Measurements from ENCODE around the gene VPS13C. TPM values are rescaled to one million over a fixed set of nuclear protein-coding genes. Genes with fewer than 3 reads are reported as not detected.
"Not testable (repeated sequence)": the region's sequence is repeated elsewhere in the genome, so short reads cannot be mapped to it uniquely, and the experiment has no call there.

Gene VPS13C
- total RNA-seq, 2 experiments from 2014 or later: 44.6 to 52.4 TPM

GRCh38 chr15:62054979-62055378 is 5.3 kb downstream of the VPS13C start:
- ChIA-PET CTCF (no interaction called here), POLR2A (no interaction called here)
- peaks cover 9% of the 10 kb centered on the region for H3K36me3 Mint-ChIP-seq
- peaks cover 44% of the 10 kb centered on the region for H3K4me1 Mint-ChIP-seq (ENCODE audit: low read depth)
- intact Hi-C loops (cut with micrococcal nuclease): no loop called here
- H3K27ac Mint-ChIP-seq: no peak overlapping the region
- no peaks in the 10 kb centered on the region for H3K9me3 Mint-ChIP-seq
- no peak for DNase-seq
- H3K27me3 Mint-ChIP-seq: no peaks in the 10 kb centered on the region
- no peak overlapping the region for H3K4me3 Mint-ChIP-seq

- H3K36me3 Mint-ChIP-seq: peaks cover 13% of the 10 kb centered on the region
- H3K4me3 Mint-ChIP-seq: no peak overlapping the region
- H3K27ac Mint-ChIP-seq: no peak overlapping the region
- no peaks in the 10 kb centered on the region for H3K27me3 Mint-ChIP-seq
- H3K4me1 Mint-ChIP-seq (ENCODE audit: low read depth): peaks cover 41% of the 10 kb centered on the region
- ChIA-PET POLR2A (no interaction called here), CTCF (no interaction called here)
- DNase-seq: no peak
- intact Hi-C loops (cut with micrococcal nuclease): no loop called here
- H3K9me3 Mint-ChIP-seq: peaks cover 3% of the 10 kb centered on the region
Measured at GRCh38 chr15:62053439-62054085, 6.7 kb downstream of the VPS13C start.

GRCh38 chr15:62052713-62053112 is 7.5 kb downstream of the VPS13C start:
- Mint-ChIP-seq H3K4me3 (no peak overlapping the region), H3K27ac (no peak overlapping the region), H3K36me3 (peaks cover 10% of the 10 kb centered on the region), H3K27me3 (no peaks in the 10 kb centered on the region), H3K9me3 (peaks cover 3% of the 10 kb centered on the region), H3K4me1 (ENCODE audit: low read depth) (peaks cover 36% of the 10 kb centered on the region)
- DNase-seq: no peak
- ChIA-PET POLR2A (no interaction called here), CTCF (interaction anchor here (0.7 kb wide), 1 partner anchor 100 kb away, joined by 3 read pairs; no protein-coding TSS in a partner anchor)
- intact Hi-C loops (cut with micrococcal nuclease): no loop called here

- Mint-ChIP-seq H3K27ac (no peak overlapping the region), H3K9me3 (peaks cover 3% of the 10 kb centered on the region), H3K27me3 (no peaks in the 10 kb centered on the region), H3K36me3 (peaks cover 8% of the 10 kb centered on the region), H3K4me3 (no peak overlapping the region), H3K4me1 (ENCODE audit: low read depth) (peaks cover 44% of the 10 kb centered on the region)
- POLR2A ChIA-PET: no interaction called here
- intact Hi-C loops (cut with micrococcal nuclease): no loop called here
- no peak for DNase-seq
- CTCF ChIA-PET: no interaction called here
Measured at GRCh38 chr15:62051166-62051565, 9.1 kb downstream of the VPS13C start.

GRCh38 chr15:62050115-62050514 is 10.1 kb downstream of the VPS13C start:
- H3K4me1 Mint-ChIP-seq (ENCODE audit: low read depth): peaks cover 49% of the 10 kb centered on the region
- intact Hi-C loops (cut with micrococcal nuclease): no loop called here
- no peak overlapping the region for H3K27ac Mint-ChIP-seq
- peaks cover 3% of the 10 kb centered on the region for H3K9me3 Mint-ChIP-seq
- ChIA-PET POLR2A (no interaction called here), CTCF (no interaction called here)
- no peak for DNase-seq
- H3K36me3 Mint-ChIP-seq: peaks cover 7% of the 10 kb centered on the region
- H3K27me3 Mint-ChIP-seq: no peaks in the 10 kb centered on the region
- no peak overlapping the region for H3K4me3 Mint-ChIP-seq

GRCh38 chr15:62048254-62048653 is 12.0 kb downstream of the VPS13C start:
- CTCF ChIA-PET; intact Hi-C loops (cut with micrococcal nuclease); H3K27ac Mint-ChIP-seq; H3K4me3 Mint-ChIP-seq; H3K27me3 Mint-ChIP-seq; H3K9me3 Mint-ChIP-seq; POLR2A ChIA-PET; H3K36me3 Mint-ChIP-seq; DNase-seq: not testable (repeated sequence)
- H3K4me1 Mint-ChIP-seq (ENCODE audit: low read depth): peaks cover 38% of the 10 kb centered on the region

- peak overlapping the region; percentile 23 for H3K27ac Mint-ChIP-seq
- ChIA-PET CTCF (interaction anchor here (1.1 kb wide), 1 partner anchor 13 kb away, joined by 3 read pairs; the partner anchor contains the start of gene VPS13C), POLR2A (no interaction called here)
- intact Hi-C loops (cut with micrococcal nuclease): no loop called here
- H3K27me3 Mint-ChIP-seq: no peaks in the 10 kb centered on the region
- peaks cover 3% of the 10 kb centered on the region for H3K9me3 Mint-ChIP-seq
- H3K4me1 Mint-ChIP-seq (ENCODE audit: low read depth): peaks cover 32% of the 10 kb centered on the region
- no peak overlapping the region for H3K4me3 Mint-ChIP-seq
- DNase-seq: no peak
- peaks cover 7% of the 10 kb centered on the region for H3K36me3 Mint-ChIP-seq
Measured at GRCh38 chr15:62047282-62047827, 12.9 kb downstream of the VPS13C start.

- Mint-ChIP-seq H3K27me3 (no peaks in the 10 kb centered on the region), H3K36me3 (peaks cover 7% of the 10 kb centered on the region), H3K27ac (peak overlapping the region; percentile 14), H3K4me3 (peak overlapping the region; percentile 30), H3K4me1 (ENCODE audit: low read depth) (peaks cover 29% of the 10 kb centered on the region), H3K9me3 (peaks cover 3% of the 10 kb centered on the region)
- DNase-seq: no peak
- ChIA-PET POLR2A (no interaction called here), CTCF (no interaction called here)
- intact Hi-C loops (cut with micrococcal nuclease): no loop called here
Measured at GRCh38 chr15:62046078-62046743, 14.0 kb downstream of the VPS13C start.

GRCh38 chr15:62035256-62035924 is 24.9 kb downstream of the VPS13C start:
- Mint-ChIP-seq H3K27ac (no peak overlapping the region), H3K27me3 (no peaks in the 10 kb centered on the region), H3K4me3 (no peak overlapping the region), H3K36me3 (peaks cover 24% of the 10 kb centered on the region), H3K4me1 (ENCODE audit: low read depth) (peaks cover 12% of the 10 kb centered on the region), H3K9me3 (peaks cover 5% of the 10 kb centered on the region)
- CTCF ChIA-PET: interaction anchor here (0.9 to 1.4 kb wide), 2 partner anchors 25 to 35 kb away, joined by 3 to 4 read pairs; partner anchors contain the start of gene VPS13C
- DNase-seq: no peak
- POLR2A ChIA-PET: no interaction called here
- intact Hi-C loops (cut with micrococcal nuclease): no loop called here

GRCh38 chr15:62027916-62028315 is 32.3 kb downstream of the VPS13C start:
- intact Hi-C loops (cut with micrococcal nuclease): no loop called here
- no peak overlapping the region for H3K4me3 Mint-ChIP-seq
- no peaks in the 10 kb centered on the region for H3K9me3 Mint-ChIP-seq
- H3K36me3 Mint-ChIP-seq: peaks cover 29% of the 10 kb centered on the region
- ChIA-PET POLR2A (no interaction called here), CTCF (interaction anchor here (0.7 to 0.9 kb wide), 2 partner anchors 32 to 231 kb away, joined by 3 to 4 read pairs; partner anchors contain the start of gene VPS13C)
- no peaks in the 10 kb centered on the region for H3K27me3 Mint-ChIP-seq
- DNase-seq: no peak
- peaks cover 2% of the 10 kb centered on the region for H3K4me1 Mint-ChIP-seq (ENCODE audit: low read depth)
- no peak overlapping the region for H3K27ac Mint-ChIP-seq

GRCh38 chr15:62027263-62027565 is 33.0 kb downstream of the VPS13C start:
- no peak overlapping the region for H3K4me3 Mint-ChIP-seq
- no peak overlapping the region for H3K27ac Mint-ChIP-seq
- no peaks in the 10 kb centered on the region for H3K9me3 Mint-ChIP-seq
- ChIA-PET POLR2A (no interaction called here), CTCF (interaction anchor here (0.7 kb wide), 1 partner anchor 232 kb away, joined by 3 read pairs; no protein-coding TSS in a partner anchor)
- peaks cover 2% of the 10 kb centered on the region for H3K4me1 Mint-ChIP-seq (ENCODE audit: low read depth)
- no peak for DNase-seq
- no peaks in the 10 kb centered on the region for H3K27me3 Mint-ChIP-seq
- H3K36me3 Mint-ChIP-seq: peaks cover 31% of the 10 kb centered on the region
- intact Hi-C loops (cut with micrococcal nuclease): no loop called here

- Mint-ChIP-seq H3K36me3 (peaks cover 36% of the 10 kb centered on the region), H3K27ac (no peak overlapping the region), H3K9me3 (peaks cover 2% of the 10 kb centered on the region), H3K4me1 (ENCODE audit: low read depth) (peaks cover 2% of the 10 kb centered on the region), H3K4me3 (no peak overlapping the region), H3K27me3 (no peaks in the 10 kb centered on the region)
- ChIA-PET CTCF (no interaction called here), POLR2A (no interaction called here)
- DNase-seq: no peak
- intact Hi-C loops (cut with micrococcal nuclease): no loop called here
Measured at GRCh38 chr15:62026487-62027262, 33.6 kb downstream of the VPS13C start.
